NCI-H128 (cell line): ENCODE measurements around the gene RASGRF1.
"Not testable (repeated sequence)": the region's sequence is repeated elsewhere in the genome, so short reads cannot be mapped to it uniquely, and the experiment has no call there.

Experiments
- DNase-seq: peaks from one replicate; lab custom pipeline; 2025; ENCODE audit not compliant: unreplicated experiment; lab: John Stamatoyannopoulos, UW

The RASGRF1 gene

DNA sequence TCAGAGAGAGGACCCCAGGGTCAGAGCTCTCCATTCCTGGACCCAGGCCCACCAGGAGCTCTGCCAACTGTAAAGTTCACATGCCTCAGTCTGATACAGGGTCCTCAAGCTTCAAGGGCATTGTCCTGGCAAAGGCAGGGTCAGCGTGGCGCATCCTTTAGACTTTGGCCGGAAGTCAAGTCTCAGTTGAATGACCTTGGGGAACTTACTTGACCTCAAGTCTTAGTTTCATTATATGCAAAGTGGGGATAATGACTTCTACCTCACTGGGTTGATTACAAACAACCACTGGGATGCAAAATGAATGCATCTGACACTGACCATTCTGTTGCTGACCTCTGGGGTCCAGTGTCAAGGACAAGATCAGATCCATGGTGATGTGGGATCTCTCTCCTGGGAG lies 75.2 kb downstream of the RASGRF1 start:
- DNase-seq, result no peak

DNA sequence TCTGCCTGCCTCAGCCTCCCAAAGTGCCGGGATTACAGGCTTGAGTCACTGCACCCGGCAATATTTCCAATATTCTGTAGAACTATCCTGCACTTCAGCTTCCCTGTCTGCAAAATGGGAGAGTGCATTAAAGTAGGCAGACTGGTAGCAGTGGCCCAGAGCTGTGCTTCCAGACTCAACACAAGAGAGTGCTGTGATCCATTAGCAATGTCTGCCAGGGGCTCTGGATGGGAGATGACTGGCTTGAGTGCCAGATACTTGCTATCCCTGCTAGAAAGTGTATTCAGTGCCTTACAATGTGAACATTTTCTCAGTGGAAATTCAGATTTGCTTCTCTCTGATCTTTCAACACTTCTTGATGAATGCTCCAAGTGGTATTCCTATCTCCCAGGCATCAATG lies 80.3 kb downstream of the RASGRF1 start:
- no peak for DNase-seq

DNA sequence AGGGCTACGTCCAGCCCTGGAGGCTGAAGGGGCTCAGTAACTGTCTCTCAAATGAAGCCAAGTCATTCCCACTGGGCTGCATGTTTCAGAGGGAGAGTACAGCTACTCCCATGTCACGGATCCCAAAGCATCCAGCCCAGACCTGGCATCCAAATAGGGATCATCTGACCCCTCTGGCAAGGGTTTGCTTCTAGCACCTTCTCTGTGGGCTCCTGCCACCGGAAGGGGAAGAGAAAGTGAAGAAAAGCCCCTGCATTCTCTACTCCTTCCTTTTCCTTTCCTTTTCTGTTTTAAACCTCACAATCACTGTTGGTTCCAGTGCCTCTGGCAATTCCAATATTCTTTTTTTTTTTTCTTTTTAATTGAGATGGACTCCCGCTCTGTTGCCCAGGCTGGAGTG lies 81.2 kb downstream of the RASGRF1 start:
- no peak for DNase-seq

DNA sequence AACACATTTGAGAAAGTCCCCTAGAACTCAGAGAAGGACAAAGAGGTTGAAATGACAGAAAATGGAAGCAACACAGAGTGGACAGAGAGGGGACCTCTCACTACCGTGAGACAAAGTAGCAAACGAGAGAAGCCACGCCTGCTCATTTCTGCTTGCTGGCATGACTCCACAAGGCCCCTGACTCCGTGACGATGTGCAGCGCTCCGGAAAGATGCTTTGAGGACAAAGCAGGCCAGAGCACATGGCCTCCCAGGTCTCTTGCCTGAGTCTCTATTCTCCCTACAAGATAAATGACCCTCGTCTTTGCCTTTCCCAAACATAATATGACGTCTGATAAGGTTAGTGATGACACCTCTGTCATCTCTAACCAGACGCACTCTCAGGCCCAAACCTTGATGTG lies 81.9 kb downstream of the RASGRF1 start:
- no peak for DNase-seq

DNA sequence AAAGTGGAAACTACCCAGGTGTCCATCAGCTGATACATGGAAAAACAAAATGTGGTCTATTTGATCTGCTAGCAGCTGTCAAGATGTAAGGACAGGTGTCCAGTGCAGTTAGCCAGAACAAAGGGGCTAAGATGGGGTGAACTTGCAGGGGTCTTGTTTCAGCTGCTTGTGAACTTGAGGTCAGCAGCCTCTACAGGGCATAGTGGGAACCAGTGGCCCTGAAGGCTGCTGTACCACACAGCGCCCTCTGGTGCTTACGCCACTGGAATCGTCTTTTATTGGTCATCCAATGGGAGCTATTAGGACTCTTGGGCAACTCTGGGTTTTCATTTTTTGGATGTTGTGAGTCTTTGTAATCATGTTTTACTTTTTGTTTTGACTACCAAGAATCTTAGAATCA lies 83.5 kb downstream of the RASGRF1 start:
- no peak for DNase-seq

DNA sequence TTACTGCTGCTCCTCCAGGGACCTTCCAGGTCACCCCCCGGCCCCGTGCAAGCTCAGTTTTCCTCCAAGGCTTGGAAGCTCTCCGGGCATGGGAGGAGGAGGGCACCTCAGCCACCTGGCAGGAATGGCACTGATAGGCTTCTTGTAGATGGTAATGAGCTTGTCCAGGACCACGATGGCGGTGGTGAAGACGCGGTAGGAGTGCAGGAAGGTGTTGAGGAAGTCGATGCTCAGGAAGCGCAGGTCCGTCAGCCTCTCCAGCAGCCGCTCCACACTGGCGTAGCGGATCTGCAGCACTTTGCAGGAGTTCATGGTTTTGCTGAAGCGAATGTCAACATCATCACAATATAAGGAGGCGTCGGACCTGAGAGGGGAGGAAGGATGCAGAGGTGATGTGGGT lies 84.5 kb downstream of the RASGRF1 start:
- no peak for DNase-seq

DNA sequence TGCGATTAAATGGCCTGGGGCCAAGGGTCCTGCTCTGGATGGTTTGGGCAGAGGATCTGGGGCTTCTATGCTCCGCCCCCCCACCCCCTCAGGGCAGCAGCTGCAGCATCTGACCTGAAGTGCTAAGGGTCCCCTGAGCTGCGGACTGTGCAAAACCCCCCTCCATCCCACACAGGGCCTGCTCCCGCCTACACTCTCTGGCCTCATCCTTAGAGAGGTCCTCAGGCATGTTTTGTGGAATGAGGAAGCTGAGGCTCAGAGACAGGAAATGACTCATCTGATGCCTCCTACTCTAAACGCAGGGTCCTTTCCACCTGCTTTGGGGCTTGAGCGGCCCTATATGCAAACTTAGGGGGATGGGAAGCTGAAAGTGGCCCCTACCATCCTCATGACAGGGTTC lies 86.2 kb downstream of the RASGRF1 start:
- no peak for DNase-seq

DNA sequence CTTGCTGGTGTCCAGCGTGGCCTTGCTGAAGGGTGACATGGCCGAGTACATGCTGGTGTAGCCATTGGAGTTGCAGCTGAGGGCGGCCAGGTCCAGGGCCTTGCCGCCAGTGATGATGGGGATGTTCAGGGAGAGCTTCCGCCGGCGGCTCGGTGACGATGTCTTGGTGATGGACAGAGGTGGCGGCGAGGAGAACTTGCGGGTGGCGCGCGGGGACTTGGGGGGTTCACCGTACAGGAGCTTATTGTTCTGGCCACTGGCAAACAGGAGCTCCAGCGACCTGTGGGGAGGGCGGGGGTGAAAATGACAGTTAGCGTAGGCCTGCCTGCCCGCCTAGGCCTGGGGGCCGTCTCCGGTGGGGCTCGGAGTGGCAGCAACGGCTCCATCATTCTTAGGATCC lies 86.7 kb downstream of the RASGRF1 start:
- no peak for DNase-seq

DNA sequence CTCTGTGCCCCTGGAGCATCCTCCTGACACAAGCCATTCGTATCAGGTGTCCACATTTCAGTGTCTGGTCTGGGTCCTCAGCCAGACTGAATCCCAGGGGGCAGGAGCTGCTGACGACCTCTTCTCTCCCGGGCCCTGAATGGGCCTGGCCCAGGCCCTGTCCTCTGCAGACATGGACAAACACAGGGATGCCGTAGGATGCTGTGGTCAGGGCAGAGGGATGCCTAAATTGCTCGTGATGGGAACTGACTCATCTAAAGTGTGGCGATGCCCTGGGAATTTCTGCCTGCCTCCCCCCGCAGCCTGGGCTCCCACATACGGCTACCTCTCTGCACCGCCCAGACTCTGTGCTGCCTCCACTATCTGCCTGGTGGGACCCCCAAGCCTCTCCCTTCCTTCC lies 87.3 kb downstream of the RASGRF1 start:
- no peak for DNase-seq

DNA sequence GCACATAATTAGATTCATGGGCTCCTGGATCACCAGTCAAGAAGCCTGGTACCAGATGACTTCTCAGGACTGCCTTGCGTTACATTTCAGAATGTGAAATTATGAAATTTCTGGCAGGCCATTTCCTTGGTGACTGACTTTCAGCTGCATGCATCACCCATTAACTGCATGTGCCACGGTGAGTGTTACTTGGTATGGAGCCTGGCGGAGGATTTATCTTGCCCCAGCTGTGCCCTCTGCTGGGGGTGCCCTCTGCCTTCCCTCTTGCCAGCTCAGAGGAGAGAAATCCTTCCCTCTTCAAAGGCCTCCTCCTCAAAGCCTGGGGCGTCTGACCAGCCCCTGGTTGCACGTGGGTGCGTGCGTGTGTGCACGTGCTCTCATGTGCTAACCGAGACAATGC lies 88.0 kb downstream of the RASGRF1 start:
- no peak for DNase-seq

DNA sequence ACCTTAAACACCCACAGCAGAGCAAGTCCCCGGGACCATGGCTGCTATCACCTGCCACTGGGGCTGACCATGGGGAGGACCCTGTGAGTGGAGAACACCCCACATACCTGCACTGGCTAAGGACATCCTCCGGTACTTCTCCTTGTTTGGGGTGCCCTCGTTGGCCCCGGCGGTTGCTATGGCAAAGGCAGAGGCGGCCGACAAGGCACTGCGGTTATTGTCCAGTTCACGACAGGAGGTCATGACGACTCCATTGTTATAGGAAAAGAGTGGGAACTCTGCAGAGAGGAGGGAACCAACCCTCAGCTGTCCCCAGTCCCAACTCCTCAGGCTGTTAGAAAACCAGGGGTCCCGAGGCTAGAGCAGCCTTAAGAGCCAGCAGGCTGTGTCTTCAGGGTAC lies 90.9 kb downstream of the RASGRF1 start:
- DNase-seq, result no peak

DNA sequence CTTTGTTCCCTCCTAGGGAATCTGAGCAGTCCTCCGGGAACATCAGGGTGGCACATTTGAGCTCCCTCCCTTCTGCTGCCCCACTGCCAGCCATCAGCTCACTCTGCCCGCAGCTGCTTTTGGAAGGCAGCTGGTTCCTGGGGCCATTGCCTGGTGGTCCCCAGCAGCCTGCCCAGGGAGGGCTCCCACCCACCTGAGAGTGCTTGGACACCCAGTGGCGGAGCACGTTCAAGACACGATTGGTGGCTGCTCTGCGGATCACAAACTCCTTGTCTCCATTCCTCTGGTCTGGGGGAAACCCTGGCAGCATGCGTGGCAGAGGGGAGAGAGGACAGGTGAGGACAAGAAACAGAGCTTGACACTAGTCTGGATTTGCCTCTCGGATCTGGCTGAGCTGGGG lies 92.1 kb downstream of the RASGRF1 start:
- DNase-seq, result no peak

DNA sequence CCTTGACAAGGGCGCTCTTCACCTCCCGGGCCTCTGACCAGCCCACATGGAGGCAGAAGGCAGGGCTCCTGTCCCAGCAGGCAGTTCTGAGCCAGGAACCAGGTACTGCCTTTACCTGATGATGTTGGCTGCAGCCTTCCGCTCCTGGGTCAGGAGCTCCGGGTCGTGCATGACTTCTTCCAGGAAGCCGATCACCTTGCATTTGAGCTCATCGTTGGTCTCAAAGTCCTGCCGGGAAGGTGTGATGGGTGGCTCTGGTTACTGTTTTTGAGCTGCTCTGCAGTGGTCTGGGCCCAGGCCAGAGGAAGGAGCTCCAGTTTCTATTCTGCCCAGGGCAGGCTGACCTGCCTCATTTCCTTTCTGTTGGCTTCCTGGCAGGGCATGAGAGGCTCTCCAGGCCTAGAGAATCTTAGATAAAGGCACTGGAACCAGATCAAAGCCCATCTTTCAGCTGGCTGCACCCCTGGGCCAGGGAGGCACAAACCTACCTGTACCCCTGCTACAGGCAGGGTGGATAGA lies 92.5 kb downstream of the RASGRF1 start:
- DNase-seq, result no peak

DNA sequence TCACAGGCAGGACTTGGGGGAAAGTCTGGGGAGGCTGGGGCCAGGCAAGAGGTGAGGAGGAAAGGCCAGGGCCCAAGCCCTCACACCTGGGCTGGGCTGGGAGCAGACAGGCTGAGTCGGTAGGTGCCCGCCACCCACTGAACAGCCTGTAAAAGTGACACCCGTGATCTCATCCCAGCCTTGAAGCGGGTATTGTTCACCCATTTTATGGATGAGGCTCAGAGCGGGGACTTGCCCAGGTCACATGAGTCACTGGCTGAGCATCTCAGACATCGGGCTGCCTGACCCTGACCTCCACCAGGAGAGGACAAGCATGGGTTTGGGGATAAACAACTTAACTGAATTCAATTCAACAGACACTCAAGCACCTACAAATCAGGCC lies 93.7 kb downstream of the RASGRF1 start:
- no peak for DNase-seq

DNA sequence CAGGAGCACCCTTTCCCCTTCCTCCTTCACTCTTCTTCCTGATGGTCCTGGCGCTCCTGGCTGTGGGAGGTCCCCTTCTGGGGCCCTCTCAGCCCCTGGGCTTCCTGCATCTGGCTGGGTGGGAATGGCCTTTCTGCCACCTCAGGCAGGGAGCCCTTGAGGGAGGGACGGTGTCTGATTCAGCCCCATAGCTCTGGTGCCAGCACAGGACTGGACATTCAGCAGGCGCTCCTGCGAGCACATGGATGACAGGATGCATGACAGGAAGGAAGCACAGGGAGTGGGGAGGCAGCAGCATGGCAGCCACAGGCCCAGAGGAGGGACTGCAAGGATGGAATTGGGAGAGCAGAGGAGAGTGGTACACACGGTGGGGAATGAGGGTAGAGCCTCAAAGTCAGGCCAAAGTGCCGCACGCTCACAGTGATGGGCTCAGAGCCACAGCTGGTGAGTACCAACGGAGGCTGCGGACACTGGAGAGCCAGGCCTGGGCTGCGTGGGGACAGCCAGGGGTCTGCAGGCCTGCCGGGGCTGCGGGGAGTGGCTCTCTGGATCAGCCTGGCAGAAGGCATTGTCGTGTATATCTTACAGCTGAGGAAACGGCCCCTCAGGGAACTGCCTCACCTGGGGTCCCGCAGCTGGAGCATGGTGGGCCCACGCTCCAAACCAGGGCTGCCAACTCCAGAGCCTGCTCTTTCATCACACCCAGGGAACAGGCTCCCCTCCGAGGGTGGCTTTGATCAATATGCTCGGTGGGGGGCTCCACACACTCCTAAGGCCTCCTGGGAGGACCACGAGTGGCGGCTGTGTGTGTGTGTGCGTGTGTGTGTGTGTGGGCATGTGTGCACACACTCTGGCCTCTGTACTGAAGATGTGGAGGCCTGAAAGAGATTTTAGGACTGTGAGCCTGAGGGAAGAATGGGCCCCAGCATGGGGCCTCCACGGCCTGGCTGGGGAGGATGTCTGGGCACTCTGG lies 94.4 kb downstream of the RASGRF1 start:
- DNase-seq, result no peak

DNA sequence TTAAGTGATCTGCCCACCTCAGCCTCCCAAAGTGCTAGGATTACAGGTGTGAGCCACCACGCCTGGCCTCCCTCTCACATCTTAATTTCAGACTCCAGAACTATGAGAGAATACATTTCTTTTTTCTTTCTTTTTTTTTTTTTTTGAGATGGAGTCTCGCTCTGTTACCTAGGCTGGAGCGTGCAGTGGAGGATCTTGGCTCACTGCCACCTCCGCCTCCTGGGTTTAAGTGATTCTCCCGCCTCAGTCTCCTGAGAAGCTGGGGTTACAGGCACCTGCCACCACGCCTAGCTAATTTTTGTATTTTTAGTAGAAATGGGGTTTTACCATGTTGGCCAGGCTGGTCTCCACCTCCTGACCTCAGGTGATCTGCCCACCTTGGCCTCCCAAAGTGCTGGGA lies 95.4 kb downstream of the RASGRF1 start:
- not testable (repeated sequence) for DNase-seq

DNA sequence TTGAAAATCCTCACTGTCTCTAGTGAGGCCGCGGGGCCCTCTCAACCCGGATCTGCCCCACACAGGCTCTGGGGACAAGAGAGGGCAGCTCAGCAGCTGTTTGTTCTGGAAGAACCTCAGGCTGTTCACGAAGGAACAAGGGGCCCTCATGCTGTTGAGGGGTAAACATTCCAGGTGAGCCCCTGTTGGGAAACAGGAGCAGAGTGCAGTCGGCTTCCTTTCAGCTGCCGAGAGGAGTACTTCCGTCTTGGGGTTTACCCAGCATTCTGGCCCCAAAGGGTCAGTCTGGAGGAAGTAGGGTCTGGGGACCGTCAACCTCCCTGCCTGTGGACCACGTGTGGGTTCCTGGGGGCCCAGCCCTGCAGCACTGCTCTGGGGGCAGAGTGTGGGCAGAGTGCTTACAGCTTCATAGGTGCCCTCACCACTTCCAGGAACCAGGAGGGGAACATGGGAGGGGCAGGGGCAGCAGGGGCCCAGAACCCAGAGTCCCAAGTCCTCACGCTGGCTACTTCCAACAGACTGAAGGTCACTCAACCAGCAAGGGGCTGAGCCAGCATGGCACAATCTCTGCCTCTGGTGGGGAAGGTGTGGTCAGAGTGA lies 96.5 kb downstream of the RASGRF1 start:
- no peak for DNase-seq

DNA sequence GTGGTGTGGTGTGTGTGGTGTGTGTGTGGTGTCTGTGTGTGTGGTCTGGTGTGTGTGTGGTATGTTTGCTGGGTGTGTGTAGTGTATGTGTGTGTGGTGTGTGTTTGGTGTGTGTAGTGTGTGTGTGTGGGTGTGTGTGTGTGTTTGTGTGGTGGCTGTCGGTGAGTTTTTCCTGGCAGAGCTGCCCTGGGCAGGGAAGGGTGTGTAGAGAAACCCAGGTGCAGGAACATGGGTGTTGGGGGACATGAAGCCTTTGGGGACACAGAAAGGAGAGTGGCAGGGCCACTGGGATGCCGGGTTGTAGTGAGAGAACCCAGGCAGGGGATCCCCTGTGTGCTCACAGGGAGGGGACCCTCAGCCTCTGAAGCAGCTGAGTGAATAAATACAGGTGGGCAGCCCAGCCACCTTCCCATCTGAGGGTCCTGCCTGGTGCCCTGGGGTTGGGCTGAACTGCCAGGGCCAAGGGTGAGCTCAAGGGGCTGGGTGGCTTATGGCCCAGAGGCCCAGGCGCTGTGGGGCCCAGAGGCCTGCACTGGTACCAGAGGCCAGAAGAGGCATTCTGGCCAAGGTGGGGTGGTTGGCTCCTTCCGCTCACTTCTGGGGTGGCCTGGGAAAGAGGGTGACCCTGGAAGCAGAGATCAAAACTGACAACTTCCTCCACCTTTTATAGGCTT lies 97.2 kb downstream of the RASGRF1 start:
- DNase-seq, result no peak

DNA sequence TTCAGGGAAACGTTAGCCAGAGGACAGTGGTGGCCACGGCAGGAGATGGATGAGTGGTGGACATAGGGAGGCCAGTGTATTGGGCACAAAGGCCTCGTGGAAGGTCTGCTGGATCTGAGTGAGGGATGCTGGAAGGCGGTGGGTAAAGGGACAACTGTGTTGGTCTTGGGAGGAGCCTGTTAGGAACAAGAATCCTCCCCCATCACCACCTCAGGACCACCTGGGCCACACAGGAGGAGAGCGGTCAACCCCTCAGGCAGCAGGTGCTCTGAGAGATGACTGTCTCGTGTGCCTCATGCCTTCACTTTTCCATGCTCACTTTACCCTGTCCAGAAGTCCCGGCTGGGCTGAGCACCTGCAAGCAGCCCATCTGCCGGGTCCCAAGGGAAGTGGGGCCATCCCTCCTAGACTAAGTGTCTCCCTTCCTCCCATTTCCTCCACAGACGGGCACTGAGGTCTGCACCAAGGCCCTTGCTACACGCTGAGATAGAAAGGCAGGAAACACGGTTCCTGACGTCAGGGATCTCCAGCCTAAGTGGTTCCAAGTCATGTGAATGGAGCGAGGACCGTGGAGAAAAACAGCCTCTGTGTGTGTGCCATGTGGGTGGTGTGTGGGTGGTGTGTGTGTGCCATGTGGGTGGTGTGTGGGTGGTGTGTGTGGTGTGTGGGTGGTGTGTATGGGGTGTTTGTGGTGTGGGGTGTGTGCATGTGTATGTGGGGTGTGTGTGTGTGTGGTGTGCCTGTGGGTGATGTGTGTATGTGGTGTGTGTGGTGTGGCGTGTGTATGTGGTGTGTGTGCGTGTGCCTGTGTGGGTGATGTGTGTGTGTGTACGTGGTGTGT lies 97.9 kb downstream of the RASGRF1 start:
- DNase-seq, result no peak

DNA sequence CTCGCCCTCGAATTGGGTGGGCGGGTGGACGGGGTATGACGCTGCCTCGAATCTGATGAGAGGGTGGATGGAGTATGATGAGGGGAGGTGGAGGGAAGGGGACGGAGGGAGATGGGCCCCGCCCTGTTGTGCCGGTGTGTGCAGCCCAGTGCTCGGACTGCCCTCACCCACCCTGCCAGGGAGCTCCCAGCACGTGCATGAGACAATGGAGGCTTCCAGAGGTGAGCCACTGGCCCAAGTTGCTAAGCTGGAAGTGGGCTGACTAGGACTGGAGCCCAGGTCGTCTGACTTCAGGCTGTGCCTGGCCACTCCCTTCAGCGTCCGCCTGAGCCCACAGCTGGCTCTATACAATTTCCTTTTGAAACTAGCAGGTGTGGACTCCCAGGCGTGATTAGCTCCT lies 98.7 kb downstream of the RASGRF1 start:
- DNase-seq, result no peak

DNA sequence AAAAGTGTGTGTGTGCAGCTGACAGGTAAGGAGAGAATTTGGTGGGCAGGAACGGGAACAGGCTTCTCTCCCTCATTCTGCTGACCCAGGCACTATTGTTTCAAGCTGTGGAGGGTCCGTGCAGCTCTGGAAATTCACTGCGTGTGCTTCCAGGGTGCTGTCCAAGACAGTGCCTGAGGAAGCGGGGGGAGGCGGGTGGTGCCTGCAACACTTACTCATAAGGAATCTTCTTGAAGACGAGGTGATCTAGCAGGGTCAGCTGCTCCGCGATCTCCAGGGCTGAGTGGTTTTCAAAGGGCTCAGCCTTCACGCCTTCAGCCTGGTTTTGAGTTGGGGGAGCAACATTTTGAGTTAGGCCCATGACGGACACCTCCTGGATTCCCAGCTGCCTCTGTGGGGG lies 99.1 kb downstream of the RASGRF1 start:
- no peak for DNase-seq
